Immature natural killer cell (primary cell): ENCODE data around the gene LAMTOR5. TPM values are rescaled to one million over a fixed set of nuclear protein-coding genes. Genes with fewer than 3 reads are reported as not detected.
"Not testable (repeated sequence)": the region's sequence is repeated elsewhere in the genome, so short reads cannot be mapped to it uniquely, and the experiment has no call there.

Source experiments
- DNase-seq, 3 donors: peaks; one replicate each; pipeline ENCODE4 v3.0.0; 2022; ENCODE audit warnings: mixed read lengths in 1 of 3
- H3K27ac Mint-ChIP-seq, 6 donors: one replicate each; pipeline ENCODE4 v1.8.0; 2020; ENCODE audit warnings: mixed read lengths in 6 of 6, mild to moderate bottlenecking in 5 of 6, inconsistent platforms in 4 of 6, moderate library complexity in 3 of 6
- H3K27me3 Mint-ChIP-seq, 3 donors: one replicate each; pipeline ENCODE4 v1.8.0; 2020 to 2021; ENCODE audit warnings: low read depth in 3 of 3, mild to moderate bottlenecking in 3 of 3, mixed read lengths in 3 of 3, moderate library complexity in 3 of 3, inconsistent platforms in 1 of 3
- H3K36me3 Mint-ChIP-seq, 3 donors: one replicate each; pipeline ENCODE4 v1.8.0; 2020; ENCODE audit warnings: mixed read lengths in 3 of 3, inconsistent platforms in 2 of 3, mild to moderate bottlenecking in 2 of 3
- H3K4me1 Mint-ChIP-seq, 2 donors: one replicate each; pipeline ENCODE4 v1.8.0; 2020; ENCODE audit warnings: inconsistent platforms in 2 of 2, mild to moderate bottlenecking in 2 of 2, mixed read lengths in 2 of 2, moderate library complexity in 1 of 2
- H3K4me3 Mint-ChIP-seq, 5 donors: one replicate each; pipeline ENCODE4 v1.8.0; 2020; ENCODE audit warnings: mild to moderate bottlenecking in 5 of 5, mixed read lengths in 5 of 5, inconsistent platforms in 3 of 5, moderate library complexity in 3 of 5
- H3K9me3 Mint-ChIP-seq, 6 donors: one replicate each; pipeline ENCODE4 v1.8.0; 2020; ENCODE audit warnings: mild to moderate bottlenecking in 6 of 6, mixed read lengths in 6 of 6, inconsistent platforms in 4 of 6, moderate library complexity in 3 of 6
- polyA plus RNA-seq, 3 donors: library from polyadenylated mRNA; unstranded; fragments of 300-500 nt; fragmentation: Illumina TruSeq; gene quantifications; one replicate each; pipeline ENCODE4 v1.2.3, GENCODE V29; 2021

The LAMTOR5 gene
- polyA plus RNA-seq, result 100 to 1,000 TPM; 254 to 387 (median 277) TPM

GRCh38 chr1:110407260-110408210 lies at the start of gene LAMTOR5:
LAMTOR5 (minus strand) TSS chr1:110407694; CDS start chr1:110407620, 74 bp downstream.
- Mint-ChIP-seq H3K27ac (peak within 1 kb of the TSS; percentile 95 to 100 (median 98)), H3K9me3 (no peaks in the 10 kb centered on the region), H3K27me3 (peaks cover 3 to 12% (median 12%) of the 10 kb centered on the region in 3 donors), H3K36me3 (peaks cover 3 to 9% (median 3%) of the 10 kb centered on the region in 3 donors), H3K4me1 (peaks cover 23 to 34% of the 10 kb centered on the region in 2 donors), H3K4me3 (peak within 1 kb of the TSS; percentile 96 to 100 (median 100))
- peak; percentile 91 to 93 (median 92) for DNase-seq

DNA sequence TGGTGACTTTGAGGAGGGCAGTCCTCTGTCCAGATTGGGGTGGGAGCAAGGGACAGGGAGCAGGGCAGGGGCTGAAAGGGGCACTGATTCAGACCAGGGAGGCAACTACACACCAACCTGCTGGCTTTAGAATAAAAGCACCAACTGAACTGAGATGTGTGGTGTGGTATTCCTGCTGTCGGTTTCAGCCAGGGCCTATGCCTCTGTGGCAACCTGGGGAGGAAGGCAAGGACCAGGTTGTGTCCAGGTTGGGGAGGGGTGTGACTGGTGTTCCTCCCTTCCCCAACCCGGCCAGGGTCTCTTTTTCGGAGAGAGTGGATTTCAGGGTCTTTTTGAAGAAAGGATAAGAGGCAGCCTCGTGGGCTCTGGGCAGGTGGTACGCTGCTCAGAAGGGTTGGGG lies 49.7 kb upstream of the LAMTOR5 start:
- no peak overlapping the region for H3K27ac Mint-ChIP-seq
- H3K4me1 Mint-ChIP-seq, result no peaks in the 10 kb centered on the region

GRCh38 chr1:110455151-110455550 lies 47.7 kb upstream of the LAMTOR5 start:
- H3K27ac Mint-ChIP-seq, result no peak overlapping the region
- no peaks in the 10 kb centered on the region for H3K36me3 Mint-ChIP-seq
- no peak for DNase-seq
- no peaks in the 10 kb centered on the region for H3K9me3 Mint-ChIP-seq
- no peak overlapping the region for H3K4me3 Mint-ChIP-seq
- H3K4me1 Mint-ChIP-seq, result no peaks in the 10 kb centered on the region
- no peaks in the 10 kb centered on the region for H3K27me3 Mint-ChIP-seq

More for the DNA sequence above, 49.7 kb upstream of the LAMTOR5 start:
- no peaks in the 10 kb centered on the region for H3K27me3 Mint-ChIP-seq
- no peaks in the 10 kb centered on the region for H3K9me3 Mint-ChIP-seq
- DNase-seq, result no peak
- H3K4me3 Mint-ChIP-seq, result no peak overlapping the region
- H3K36me3 Mint-ChIP-seq, result no peaks in the 10 kb centered on the region

DNA sequence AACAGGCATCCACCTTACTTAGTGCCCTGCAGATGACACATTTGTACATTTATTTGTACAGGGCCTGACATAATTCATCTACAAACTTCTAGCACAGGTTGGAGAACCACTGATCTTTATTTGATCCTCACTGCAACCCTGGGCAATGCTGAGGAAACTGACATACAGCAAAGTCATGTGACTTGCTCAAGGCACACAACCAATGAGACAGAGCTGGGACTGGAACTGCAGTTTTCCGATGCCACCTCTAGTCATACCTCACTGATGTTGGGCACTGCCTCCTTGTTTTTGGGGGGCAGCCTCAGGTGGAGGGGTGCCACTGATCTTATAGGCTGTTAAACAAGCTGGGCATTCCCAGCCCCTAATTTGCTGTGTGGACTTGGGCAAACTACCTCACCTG lies 46.8 kb upstream of the LAMTOR5 start:
- no peak overlapping the region for H3K27ac Mint-ChIP-seq
- DNase-seq, result no peak

DNA sequence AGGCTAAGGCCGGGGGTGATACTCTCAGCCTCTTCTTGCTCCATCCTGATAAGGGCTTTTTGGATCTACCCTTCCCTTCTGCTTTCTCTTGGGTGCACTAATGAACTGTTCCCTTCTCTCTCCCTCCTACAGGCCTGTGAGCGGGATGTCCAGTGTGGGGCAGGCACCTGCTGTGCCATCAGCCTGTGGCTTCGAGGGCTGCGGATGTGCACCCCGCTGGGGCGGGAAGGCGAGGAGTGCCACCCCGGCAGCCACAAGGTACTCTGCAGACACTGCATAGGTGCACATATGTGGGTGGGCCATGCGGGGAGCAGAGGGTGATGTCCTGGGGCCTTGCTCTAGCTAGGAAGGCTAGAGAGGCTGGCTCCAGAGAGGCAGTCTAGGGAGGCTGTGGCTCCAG lies 46.3 kb upstream of the LAMTOR5 start:
- Mint-ChIP-seq H3K27ac (no peak overlapping the region), H3K27me3 (no peaks in the 10 kb centered on the region), H3K4me1 (no peaks in the 10 kb centered on the region), H3K4me3 (no peak overlapping the region), H3K36me3 (no peaks in the 10 kb centered on the region), H3K9me3 (no peaks in the 10 kb centered on the region)
- no peak for DNase-seq

More for the DNA sequence above, 46.8 kb upstream of the LAMTOR5 start:
- H3K4me3 Mint-ChIP-seq, result no peak overlapping the region
- no peaks in the 10 kb centered on the region for H3K36me3 Mint-ChIP-seq
- no peaks in the 10 kb centered on the region for H3K27me3 Mint-ChIP-seq
- H3K9me3 Mint-ChIP-seq, result no peaks in the 10 kb centered on the region
- no peaks in the 10 kb centered on the region for H3K4me1 Mint-ChIP-seq

- no peaks in the 10 kb centered on the region for H3K9me3 Mint-ChIP-seq
- H3K27ac Mint-ChIP-seq, result no peak overlapping the region
- no peaks in the 10 kb centered on the region for H3K36me3 Mint-ChIP-seq
- no peak overlapping the region for H3K4me3 Mint-ChIP-seq
- DNase-seq, result no peak
- no peaks in the 10 kb centered on the region for H3K27me3 Mint-ChIP-seq
- no peaks in the 10 kb centered on the region for H3K4me1 Mint-ChIP-seq
Observed at GRCh38 chr1:110452330-110452729, 44.8 kb upstream of the LAMTOR5 start.

GRCh38 chr1:110450929-110451328 lies 43.4 kb upstream of the LAMTOR5 start, which contains the start of gene PROK1:
PROK1 (plus strand) TSS chr1:110451149; CDS start chr1:110451217, 68 bp downstream.
- Mint-ChIP-seq H3K4me1 (no peaks in the 10 kb centered on the region), H3K27me3 (no peaks in the 10 kb centered on the region), H3K36me3 (no peaks in the 10 kb centered on the region), H3K27ac (no peak within 1 kb of the TSS), H3K4me3 (no peak within 1 kb of the TSS), H3K9me3 (no peaks in the 10 kb centered on the region)
- DNase-seq, result no peak

GRCh38 chr1:110449661-110450651 lies 42.5 kb upstream of the LAMTOR5 start:
- no peaks in the 10 kb centered on the region for H3K4me1 Mint-ChIP-seq
- H3K4me3 Mint-ChIP-seq, result no peak overlapping the region
- no peaks in the 10 kb centered on the region for H3K9me3 Mint-ChIP-seq
- no peak overlapping the region for H3K27ac Mint-ChIP-seq
- no peaks in the 10 kb centered on the region for H3K27me3 Mint-ChIP-seq
- no peak for DNase-seq
- H3K36me3 Mint-ChIP-seq, result no peaks in the 10 kb centered on the region

DNA sequence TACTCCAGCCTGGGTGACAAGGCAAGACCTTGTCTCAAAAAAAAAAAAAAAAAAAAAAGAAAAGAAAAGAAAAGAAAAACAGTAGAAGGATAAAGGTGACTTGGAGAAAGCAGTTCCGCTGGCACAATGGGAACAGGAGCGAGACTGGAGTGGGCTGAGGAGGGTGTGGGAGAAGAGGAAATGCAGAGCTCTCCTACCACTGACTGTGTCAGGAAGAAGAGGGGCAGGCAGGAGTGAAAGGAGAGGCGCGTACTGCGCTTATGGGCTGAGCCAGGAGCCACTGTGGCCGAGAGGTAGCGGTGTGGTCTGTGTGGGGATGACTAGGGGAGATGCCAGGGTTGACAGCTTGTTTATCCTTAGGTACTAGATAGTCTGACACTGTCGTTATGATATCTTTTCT lies 37.1 kb upstream of the LAMTOR5 start:
- peaks cover 2 to 9% (median 5%) of the 10 kb centered on the region in 3 donors for H3K27me3 Mint-ChIP-seq
- no peaks in the 10 kb centered on the region for H3K36me3 Mint-ChIP-seq
- no peak for DNase-seq
- H3K4me3 Mint-ChIP-seq, result no peak overlapping the region
- no peak overlapping the region for H3K27ac Mint-ChIP-seq
- H3K4me1 Mint-ChIP-seq, result no peaks in the 10 kb centered on the region
- no peaks in the 10 kb centered on the region for H3K9me3 Mint-ChIP-seq

- H3K27ac Mint-ChIP-seq, result no peak overlapping the region
- peaks cover 2 to 9% (median 5%) of the 10 kb centered on the region in 3 donors for H3K27me3 Mint-ChIP-seq
- no peaks in the 10 kb centered on the region for H3K4me1 Mint-ChIP-seq
- DNase-seq, result no peak
- H3K4me3 Mint-ChIP-seq, result no peak overlapping the region
- no peaks in the 10 kb centered on the region for H3K36me3 Mint-ChIP-seq
- H3K9me3 Mint-ChIP-seq, result no peaks in the 10 kb centered on the region
Observed at GRCh38 chr1:110443451-110443850, 36.0 kb upstream of the LAMTOR5 start.

DNA sequence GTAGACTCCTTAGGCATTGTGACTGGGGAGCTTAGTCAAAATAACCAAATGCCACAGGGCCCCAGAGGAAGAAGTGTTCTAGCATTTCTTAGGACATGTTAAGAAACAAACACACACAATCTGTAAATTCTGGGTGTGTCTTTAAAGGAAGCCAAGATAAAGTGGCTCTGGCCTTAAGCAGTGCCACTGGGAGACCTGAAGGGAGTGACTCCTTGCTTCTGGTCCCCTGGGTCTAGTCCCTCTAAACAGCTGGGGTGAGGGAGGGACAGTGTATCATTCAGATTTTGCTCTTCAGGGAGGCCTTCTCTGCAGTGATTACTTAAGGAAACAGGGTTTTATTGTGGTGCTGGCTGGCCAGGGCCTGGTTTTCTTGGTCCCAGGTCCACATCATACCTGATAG lies 34.4 kb upstream of the LAMTOR5 start:
- Mint-ChIP-seq H3K27me3 (peaks cover 2 to 9% (median 5%) of the 10 kb centered on the region in 3 donors), H3K36me3 (no peaks in the 10 kb centered on the region), H3K27ac (no peak overlapping the region), H3K4me3 (no peak overlapping the region), H3K9me3 (no peaks in the 10 kb centered on the region), H3K4me1 (no peaks in the 10 kb centered on the region)
- no peak for DNase-seq

- peaks cover 2 to 9% (median 5%) of the 10 kb centered on the region in 3 donors for H3K27me3 Mint-ChIP-seq
- H3K4me3 Mint-ChIP-seq, result no peak overlapping the region
- H3K9me3 Mint-ChIP-seq, result no peaks in the 10 kb centered on the region
Observed at GRCh38 chr1:110440877-110441276, 33.4 kb upstream of the LAMTOR5 start.

DNA sequence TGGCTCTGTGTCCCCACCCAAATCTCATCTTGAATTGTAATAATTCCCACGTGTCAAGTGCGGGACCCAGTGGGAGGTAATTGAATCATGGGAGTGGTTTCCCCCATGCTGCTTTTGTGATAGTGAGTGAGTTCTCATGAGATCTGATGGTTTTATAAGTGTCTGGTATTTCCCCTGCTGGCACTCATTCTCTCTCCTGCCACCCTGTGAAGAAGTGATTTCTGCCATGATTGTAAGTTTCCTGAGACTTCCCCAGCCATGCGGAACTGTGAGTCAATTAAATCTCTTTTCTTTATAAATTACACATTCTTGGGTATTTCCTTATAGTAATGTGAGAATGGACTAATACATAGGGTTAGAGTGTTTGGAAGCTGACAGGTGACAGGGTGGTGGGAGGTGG lies 32.4 kb upstream of the LAMTOR5 start:
- not testable (repeated sequence) for H3K27ac Mint-ChIP-seq, H3K27me3 Mint-ChIP-seq, H3K4me3 Mint-ChIP-seq, H3K9me3 Mint-ChIP-seq, H3K4me1 Mint-ChIP-seq, H3K36me3 Mint-ChIP-seq, DNase-seq

More at GRCh38 chr1:110440877-110441276, 33.4 kb upstream of the LAMTOR5 start:
- DNase-seq, result no peak
- Mint-ChIP-seq H3K27ac (no peak overlapping the region), H3K36me3 (no peaks in the 10 kb centered on the region), H3K4me1 (no peaks in the 10 kb centered on the region)

DNA sequence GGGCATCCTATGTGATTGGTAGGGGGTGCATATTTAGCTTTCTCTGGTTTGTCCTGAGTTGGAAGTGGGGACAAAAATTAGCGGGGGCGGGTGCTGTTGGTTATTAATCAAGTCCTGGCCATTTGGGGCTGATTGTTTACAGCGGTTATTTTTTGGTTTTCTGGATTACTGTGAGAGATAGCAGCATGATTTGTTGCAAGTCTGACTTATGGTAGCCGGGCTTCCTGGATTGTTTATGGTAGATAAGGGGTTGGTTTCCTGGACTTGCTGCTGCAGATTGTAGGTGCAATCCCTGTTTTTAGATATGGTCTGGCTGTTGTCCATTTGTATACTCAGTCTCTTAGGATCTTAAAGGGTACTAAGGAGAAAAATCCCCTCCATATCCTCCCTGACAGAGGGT lies 31.4 kb upstream of the LAMTOR5 start:
- DNase-seq, result no peak
- no peaks in the 10 kb centered on the region for H3K9me3 Mint-ChIP-seq
- no peak overlapping the region for H3K27ac Mint-ChIP-seq
- no peak overlapping the region for H3K4me3 Mint-ChIP-seq
- peaks cover 2 to 9% (median 7%) of the 10 kb centered on the region in 3 donors for H3K27me3 Mint-ChIP-seq
- no peaks in the 10 kb centered on the region for H3K4me1 Mint-ChIP-seq
- H3K36me3 Mint-ChIP-seq, result no peaks in the 10 kb centered on the region
